OCI-LY7 (cell line): ENCODE measurements around the gene RLF. TPM values are rescaled to one million over a fixed set of nuclear protein-coding genes. Genes with fewer than 3 reads are reported as not detected.

Experiments
- BruUV-seq: library from RNA; stranded (reverse); fragments of 400-500 nt; replicated peaks from 2 replicates; lab custom pipeline; 2021; lab: Mats Ljungman, UMichigan
- CTCF ChIA-PET: fragments of 300-600 bp; sonication (Branson Sonifier 250); formaldehyde crosslinking; loops from one replicate; lab custom pipeline; 2022; ENCODE audit warnings: antibody characterized with exemption; ENCODE audit not compliant: unreplicated experiment; lab: Charles Lee
- POLR2A ChIA-PET: fragments of 300-600 bp; sonication (Branson Sonifier 250); formaldehyde crosslinking; loops from one replicate; lab custom pipeline; 2022; ENCODE audit warnings: antibody characterized with exemption; lab: Charles Lee
- DNase-seq: peaks from one replicate; pipeline ENCODE4 v3.0.0-alpha.2; 2015; ENCODE audit warnings: low spot score
- H2AFZ ChIP-seq: fragments of 200-600 bp; sonication (generic), shearing (Covaris generic); 2 replicates; pipeline ENCODE4 v1.6.1; 2014; ENCODE audit warnings: mild to moderate bottlenecking, antibody characterized with exemption, low read length, moderate library complexity
- H3K27ac ChIP-seq: fragments of 200-600 bp; sonication (generic); 2 replicates; pipeline ENCODE4 v1.5.1; 2014; ENCODE audit warnings: mixed run types, low read depth, mild to moderate bottlenecking, moderate library complexity, low read length, inconsistent platforms; ENCODE audit not compliant: poor library complexity, severe bottlenecking
- H3K36me3 ChIP-seq: fragments of 200-600 bp; sonication (generic); 2 replicates; pipeline ENCODE4 v1.6.1; 2014; ENCODE audit warnings: mild to moderate bottlenecking, antibody characterized with exemption, low read length, moderate library complexity, mixed read lengths; ENCODE audit not compliant: insufficient read depth
- H3K4me1 ChIP-seq: fragments of 200-600 bp; sonication (generic); 2 replicates; pipeline ENCODE4 v1.5.1; 2014; ENCODE audit warnings: mild to moderate bottlenecking, low read length; ENCODE audit not compliant: insufficient read depth, poor library complexity, severe bottlenecking
- H3K4me2 ChIP-seq: fragments of 200-600 bp; sonication (generic); 2 replicates; pipeline ENCODE4 v1.6.1; 2014; ENCODE audit warnings: mild to moderate bottlenecking, low read length
- H3K4me3 ChIP-seq: fragments of 200-600 bp; sonication (generic); 2 replicates; pipeline ENCODE4 v1.5.1; 2014; ENCODE audit warnings: mild to moderate bottlenecking, low read depth, low read length; ENCODE audit not compliant: poor library complexity, severe bottlenecking
- H3K79me2 ChIP-seq: fragments of 200-600 bp; sonication (generic); 2 replicates; pipeline ENCODE4 v1.6.1; 2016; ENCODE audit warnings: low read depth, mild to moderate bottlenecking, low read length, moderate library complexity, mixed read lengths; ENCODE audit not compliant: insufficient read depth
- H3K9me2 ChIP-seq: fragments of 200-600 bp; sonication (generic); 2 replicates; pipeline ENCODE4 v1.6.1; 2016; ENCODE audit warnings: mild to moderate bottlenecking, low read length, mixed read lengths; ENCODE audit not compliant: insufficient read depth
- H3K9me3 ChIP-seq: fragments of 200-600 bp; sonication (generic); 2 replicates; pipeline ENCODE4 v1.6.1; 2014; ENCODE audit warnings: mild to moderate bottlenecking, mixed run types, low read length, mixed read lengths
- H4K20me1 ChIP-seq: fragments of 200-600 bp; sonication (generic); 2 replicates; pipeline ENCODE4 v1.6.1; 2014; ENCODE audit warnings: mild to moderate bottlenecking, antibody characterized with exemption, low read length, moderate library complexity, mixed read lengths; ENCODE audit not compliant: insufficient read depth
- CTCF ChIP-seq: fragments of 200-600 bp; sonication (generic); conservative IDR thresholded peaks from 2 replicates; pipeline ENCODE4 v1.5.1; 2014; ENCODE audit warnings: mild to moderate bottlenecking, antibody characterized with exemption, low read length, moderate library complexity, mixed read lengths
- EZH2phosphoT487 ChIP-seq: fragments of 200-600 bp; sonication (generic); IDR thresholded peaks from 2 replicates; pipeline ENCODE4 v1.6.1; 2018; ENCODE audit warnings: low read depth, borderline replicate concordance, mild to moderate bottlenecking, mixed run types, antibody characterized with exemption, low read length, moderate library complexity, mixed read lengths
- intact Hi-C: fragments of 100-400 bp; cut with micrococcal nuclease; formaldehyde crosslinking; loops from one replicate; pipeline ENCODE4 v1.10.0; 2022; ENCODE audit not compliant: unreplicated experiment
- total RNA-seq, 2 experiments: library from RNA; depleted of rRNA in 1 of 2; stranded (reverse); fragments of >200 nt in 1 of 2; shearing (Covaris generic) in 1 of 2; gene quantifications; 2 replicates each; pipeline ENCODE4 v1.2.3, GENCODE V29; 2014 to 2022

The RLF gene
- total RNA-seq, 2 experiments from 2014 or later: 16.9 to 22.5 TPM

DNA sequence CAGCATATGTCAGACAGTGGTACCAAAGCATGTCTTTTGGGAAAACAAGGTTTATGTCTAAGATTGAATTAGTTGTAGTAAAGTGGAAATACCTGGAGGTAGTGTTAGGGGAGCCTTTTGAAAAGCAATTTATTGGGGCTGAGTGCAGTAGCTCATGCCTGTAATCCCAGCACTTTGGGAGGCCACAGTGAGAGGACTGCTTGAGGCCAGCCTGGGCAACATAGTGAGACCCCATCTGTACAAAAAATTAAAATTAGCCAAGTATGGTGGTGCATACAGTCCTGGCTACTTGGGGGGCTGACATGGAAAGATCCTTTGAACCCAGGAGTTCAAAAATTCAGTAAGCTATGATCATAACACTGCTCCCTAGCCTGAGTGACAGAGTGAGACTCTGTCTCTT lies 104.1 kb downstream of the RLF start:
- peaks cover 8% of the 10 kb centered on the region; the same call in 1 of the 2 replicates for H3K79me2 ChIP-seq
- H3K36me3 ChIP-seq: peaks cover 92% of the 10 kb centered on the region

GRCh38 chr1:40265919-40266318 lies 104.7 kb downstream of the RLF start:
- CTCF ChIA-PET: no interaction called here
- no peak overlapping the region for H3K4me3 ChIP-seq

More for the DNA sequence above, 104.1 kb downstream of the RLF start:
- Histone ChIP-seq H3K4me1 (no peaks in the 10 kb centered on the region), H3K4me3 (no peak overlapping the region), H3K9me2 (no peaks in the 10 kb centered on the region), H3K9me3 (no peaks in the 10 kb centered on the region), H2AFZ (no peak overlapping the region), H4K20me1 (no peaks in the 10 kb centered on the region), H3K27ac (no peak overlapping the region), H3K4me2 (no peak overlapping the region)
- TF ChIP-seq EZH2phosphoT487 (no peak), CTCF (no peak)
- BruUV-seq: no TSS peak
- ChIA-PET POLR2A (no interaction called here), CTCF (no interaction called here)
- no peak for DNase-seq
- intact Hi-C loops: no loop called here

More at GRCh38 chr1:40265919-40266318, 104.7 kb downstream of the RLF start:
- no peaks in the 10 kb centered on the region for H3K9me3 ChIP-seq
- peaks cover 92% of the 10 kb centered on the region for H3K36me3 ChIP-seq
- POLR2A ChIA-PET: no interaction called here
- no peak overlapping the region for H3K27ac ChIP-seq
- H3K9me2 ChIP-seq: no peaks in the 10 kb centered on the region
- H3K79me2 ChIP-seq: peaks cover 8% of the 10 kb centered on the region; the same call in 1 of the 2 replicates
- H3K4me1 ChIP-seq: no peaks in the 10 kb centered on the region
- H3K4me2 ChIP-seq: no peak overlapping the region
- no peak for DNase-seq
- H4K20me1 ChIP-seq: no peaks in the 10 kb centered on the region
- H2AFZ ChIP-seq: no peak overlapping the region
- intact Hi-C loops: no loop called here
- BruUV-seq: no TSS peak
- TF ChIP-seq CTCF (no peak), EZH2phosphoT487 (no peak)
